ENCODE measurements around the gene MOXD1.

GRCh38 chr6:132316970-132317369, 84.3 kb downstream of the MOXD1 start:
- TF ChIP-seq CTCF (IDR thresholded peaks at IDR 0.05; ENCODE audit: poor library complexity, severe bottlenecking), result no peak
- TF ChIP-seq EZH2 (IDR thresholded peaks at IDR 0.05; ENCODE audit: borderline replicate concordance, insufficient read depth, low read length, poor library complexity, severe bottlenecking), result no peak
- no peak for TF ChIP-seq POLR2AphosphoS5 (IDR thresholded peaks at IDR 0.05)
- TF ChIP-seq REST (IDR thresholded peaks at IDR 0.05; ENCODE audit: borderline replicate concordance), result no peak
- no peak for TF ChIP-seq SMC3 (conservative IDR thresholded peaks at IDR 0.05; ENCODE audit: poor library complexity)
- no peak for TF ChIP-seq RAD21 (conservative IDR thresholded peaks at IDR 0.05)
- TF ChIP-seq EP300 (conservative IDR thresholded peaks at IDR 0.05; ENCODE audit: poor library complexity, severe bottlenecking), result no peak
